Activated naive CD8-positive, alpha-beta T cell treated with anti-CD3 and anti-CD28 coated beads for 36 hours (primary cell): ENCODE results near the gene STPG2. TPM values are rescaled to one million over a fixed set of nuclear protein-coding genes. Genes with fewer than 3 reads are reported as not detected.

Experiments used
- DNase-seq: peaks from one replicate; pipeline ENCODE4 v3.0.0; 2021
- H3K27ac Mint-ChIP-seq: one replicate; pipeline ENCODE4 v1.8.0; 2022; ENCODE audit warnings: mild to moderate bottlenecking, moderate library complexity, mixed read lengths
- H3K27me3 Mint-ChIP-seq: one replicate; pipeline ENCODE4 v1.8.0; 2022; ENCODE audit warnings: mild to moderate bottlenecking, mixed read lengths
- H3K36me3 Mint-ChIP-seq: one replicate; pipeline ENCODE4 v1.8.0; 2021; ENCODE audit warnings: mild to moderate bottlenecking, mixed read lengths
- H3K4me1 Mint-ChIP-seq: one replicate; pipeline ENCODE4 v1.8.0; 2021; ENCODE audit warnings: mixed read lengths
- H3K4me3 Mint-ChIP-seq: one replicate; pipeline ENCODE4 v1.8.0; 2022; ENCODE audit warnings: mild to moderate bottlenecking, moderate library complexity, mixed read lengths
- H3K9me3 Mint-ChIP-seq: one replicate; pipeline ENCODE4 v1.8.0; 2022; ENCODE audit warnings: mixed read lengths
- total RNA-seq, 2 experiments: library from RNA; stranded (reverse); gene quantifications; one replicate each; pipeline ENCODE4 v1.2.3, GENCODE V29; 2021

Gene STPG2
- total RNA-seq, 2 experiments from 2014 or later, result not detected

- no peaks in the 10 kb centered on the region for H3K27me3 Mint-ChIP-seq
- H3K36me3 Mint-ChIP-seq, result no peaks in the 10 kb centered on the region
- no peaks in the 10 kb centered on the region for H3K4me1 Mint-ChIP-seq
- no peak overlapping the region for H3K4me3 Mint-ChIP-seq
- no peak for DNase-seq
- H3K27ac Mint-ChIP-seq, result no peak overlapping the region
- peaks cover 5% of the 10 kb centered on the region for H3K9me3 Mint-ChIP-seq
Measured at GRCh38 chr4:98113012-98113411, 30.3 kb downstream of the STPG2 start.

- no peaks in the 10 kb centered on the region for H3K9me3 Mint-ChIP-seq
- H3K27me3 Mint-ChIP-seq, result peaks cover 6% of the 10 kb centered on the region
- no peak for DNase-seq
- H3K4me1 Mint-ChIP-seq, result no peaks in the 10 kb centered on the region
- no peak overlapping the region for H3K4me3 Mint-ChIP-seq
- no peaks in the 10 kb centered on the region for H3K36me3 Mint-ChIP-seq
- H3K27ac Mint-ChIP-seq, result no peak overlapping the region
Measured at GRCh38 chr4:98110929-98111328, 32.3 kb downstream of the STPG2 start.

- Mint-ChIP-seq H3K27me3 (peaks cover 6% of the 10 kb centered on the region), H3K9me3 (no peaks in the 10 kb centered on the region), H3K27ac (no peak overlapping the region), H3K4me1 (no peaks in the 10 kb centered on the region), H3K4me3 (no peak overlapping the region), H3K36me3 (no peaks in the 10 kb centered on the region)
- DNase-seq, result no peak
Measured at GRCh38 chr4:98110214-98110613, 33.1 kb downstream of the STPG2 start.

- Mint-ChIP-seq H3K36me3 (peaks cover 2% of the 10 kb centered on the region), H3K4me3 (no peak overlapping the region), H3K9me3 (no peaks in the 10 kb centered on the region), H3K27me3 (peaks cover 6% of the 10 kb centered on the region), H3K4me1 (no peaks in the 10 kb centered on the region), H3K27ac (no peak overlapping the region)
- DNase-seq, result no peak
Measured at GRCh38 chr4:98102660-98103059, 40.6 kb downstream of the STPG2 start.

GRCh38 chr4:98101988-98102387, 41.3 kb downstream of the STPG2 start:
- Mint-ChIP-seq H3K27me3 (no peaks in the 10 kb centered on the region), H3K36me3 (peaks cover 2% of the 10 kb centered on the region), H3K4me3 (no peak overlapping the region), H3K9me3 (no peaks in the 10 kb centered on the region), H3K27ac (no peak overlapping the region), H3K4me1 (no peaks in the 10 kb centered on the region)
- DNase-seq, result no peak

GRCh38 chr4:98098764-98099163, 44.5 kb downstream of the STPG2 start:
- H3K4me1 Mint-ChIP-seq, result no peaks in the 10 kb centered on the region

GRCh38 chr4:98094118-98094517, 49.2 kb downstream of the STPG2 start:
- no peaks in the 10 kb centered on the region for H3K36me3 Mint-ChIP-seq
- no peak overlapping the region for H3K4me3 Mint-ChIP-seq
- DNase-seq, result no peak
- H3K27ac Mint-ChIP-seq, result no peak overlapping the region
- peaks cover 4% of the 10 kb centered on the region for H3K27me3 Mint-ChIP-seq
- no peaks in the 10 kb centered on the region for H3K4me1 Mint-ChIP-seq
- H3K9me3 Mint-ChIP-seq, result peaks cover 7% of the 10 kb centered on the region

More at GRCh38 chr4:98098764-98099163, 44.5 kb downstream of the STPG2 start:
- Mint-ChIP-seq H3K27me3 (no peaks in the 10 kb centered on the region), H3K27ac (no peak overlapping the region), H3K4me3 (no peak overlapping the region), H3K36me3 (peaks cover 2% of the 10 kb centered on the region), H3K9me3 (peaks cover 7% of the 10 kb centered on the region)
- no peak for DNase-seq

GRCh38 chr4:98093662-98094061, 49.6 kb downstream of the STPG2 start:
- peaks cover 7% of the 10 kb centered on the region for H3K9me3 Mint-ChIP-seq
- H3K27me3 Mint-ChIP-seq, result peaks cover 4% of the 10 kb centered on the region

GRCh38 chr4:98092833-98093439, 50.3 kb downstream of the STPG2 start:
- H3K4me1 Mint-ChIP-seq, result no peaks in the 10 kb centered on the region
- peaks cover 4% of the 10 kb centered on the region for H3K27me3 Mint-ChIP-seq
- H3K9me3 Mint-ChIP-seq, result peaks cover 7% of the 10 kb centered on the region
- no peaks in the 10 kb centered on the region for H3K36me3 Mint-ChIP-seq
- no peak overlapping the region for H3K27ac Mint-ChIP-seq
- no peak overlapping the region for H3K4me3 Mint-ChIP-seq
- DNase-seq, result no peak

More at GRCh38 chr4:98093662-98094061, 49.6 kb downstream of the STPG2 start:
- no peak overlapping the region for H3K27ac Mint-ChIP-seq
- no peaks in the 10 kb centered on the region for H3K4me1 Mint-ChIP-seq
- H3K36me3 Mint-ChIP-seq, result no peaks in the 10 kb centered on the region
- no peak overlapping the region for H3K4me3 Mint-ChIP-seq
- DNase-seq, result no peak

GRCh38 chr4:98081936-98082335, 61.3 kb downstream of the STPG2 start:
- Mint-ChIP-seq H3K36me3 (no peaks in the 10 kb centered on the region), H3K4me3 (no peak overlapping the region), H3K4me1 (no peaks in the 10 kb centered on the region)

GRCh38 chr4:98068495-98068894, 74.8 kb downstream of the STPG2 start:
- no peak overlapping the region for H3K27ac Mint-ChIP-seq
- H3K36me3 Mint-ChIP-seq, result no peaks in the 10 kb centered on the region
- H3K9me3 Mint-ChIP-seq, result peaks cover 10% of the 10 kb centered on the region
- DNase-seq, result no peak
- H3K4me1 Mint-ChIP-seq, result no peaks in the 10 kb centered on the region
- peaks cover 4% of the 10 kb centered on the region for H3K27me3 Mint-ChIP-seq
- no peak overlapping the region for H3K4me3 Mint-ChIP-seq

More at GRCh38 chr4:98081936-98082335, 61.3 kb downstream of the STPG2 start:
- no peaks in the 10 kb centered on the region for H3K27me3 Mint-ChIP-seq
- no peak for DNase-seq
- no peaks in the 10 kb centered on the region for H3K9me3 Mint-ChIP-seq
- no peak overlapping the region for H3K27ac Mint-ChIP-seq

GRCh38 chr4:98055800-98056501, 87.3 kb downstream of the STPG2 start:
- Mint-ChIP-seq H3K36me3 (peaks cover 6% of the 10 kb centered on the region), H3K4me1 (no peaks in the 10 kb centered on the region), H3K27ac (no peak overlapping the region), H3K9me3 (peaks cover 30% of the 10 kb centered on the region), H3K27me3 (peaks cover 4% of the 10 kb centered on the region), H3K4me3 (no peak overlapping the region)
- DNase-seq, result no peak

- no peaks in the 10 kb centered on the region for H3K4me1 Mint-ChIP-seq
- H3K9me3 Mint-ChIP-seq, result peaks cover 3% of the 10 kb centered on the region
- H3K27ac Mint-ChIP-seq, result no peak overlapping the region
- DNase-seq, result no peak
- no peak overlapping the region for H3K4me3 Mint-ChIP-seq
- H3K36me3 Mint-ChIP-seq, result no peaks in the 10 kb centered on the region
- no peaks in the 10 kb centered on the region for H3K27me3 Mint-ChIP-seq
Measured at GRCh38 chr4:98046665-98047064, 96.6 kb downstream of the STPG2 start.

- no peaks in the 10 kb centered on the region for H3K4me1 Mint-ChIP-seq
- no peaks in the 10 kb centered on the region for H3K27me3 Mint-ChIP-seq
- H3K27ac Mint-ChIP-seq, result no peak overlapping the region
- H3K9me3 Mint-ChIP-seq, result peaks cover 9% of the 10 kb centered on the region
- H3K36me3 Mint-ChIP-seq, result no peaks in the 10 kb centered on the region
- DNase-seq, result no peak
- H3K4me3 Mint-ChIP-seq, result no peak overlapping the region
Measured at GRCh38 chr4:98030059-98030458, 113.2 kb downstream of the STPG2 start.

GRCh38 chr4:98027827-98028226, 115.4 kb downstream of the STPG2 start:
- Mint-ChIP-seq H3K4me3 (no peak overlapping the region), H3K27ac (no peak overlapping the region), H3K9me3 (peaks cover 5% of the 10 kb centered on the region), H3K36me3 (no peaks in the 10 kb centered on the region), H3K4me1 (no peaks in the 10 kb centered on the region), H3K27me3 (no peaks in the 10 kb centered on the region)
- DNase-seq, result no peak

- Mint-ChIP-seq H3K27me3 (no peaks in the 10 kb centered on the region), H3K4me3 (no peak overlapping the region), H3K36me3 (no peaks in the 10 kb centered on the region), H3K27ac (no peak overlapping the region), H3K4me1 (no peaks in the 10 kb centered on the region), H3K9me3 (peaks cover 3% of the 10 kb centered on the region)
- DNase-seq, result no peak
Measured at GRCh38 chr4:98026362-98026761, 116.9 kb downstream of the STPG2 start.
